ENCODE results near the gene DEDD. TPM values are rescaled to one million over a fixed set of nuclear protein-coding genes. Genes with fewer than 3 reads are reported as not detected.
"Not testable (repeated sequence)": the region's sequence is repeated elsewhere in the genome, so short reads cannot be mapped to it uniquely, and the experiment has no call there.

DEDD gene
- total RNA-seq, 1 donor from 2014 or later = 34.6 TPM

DNA sequence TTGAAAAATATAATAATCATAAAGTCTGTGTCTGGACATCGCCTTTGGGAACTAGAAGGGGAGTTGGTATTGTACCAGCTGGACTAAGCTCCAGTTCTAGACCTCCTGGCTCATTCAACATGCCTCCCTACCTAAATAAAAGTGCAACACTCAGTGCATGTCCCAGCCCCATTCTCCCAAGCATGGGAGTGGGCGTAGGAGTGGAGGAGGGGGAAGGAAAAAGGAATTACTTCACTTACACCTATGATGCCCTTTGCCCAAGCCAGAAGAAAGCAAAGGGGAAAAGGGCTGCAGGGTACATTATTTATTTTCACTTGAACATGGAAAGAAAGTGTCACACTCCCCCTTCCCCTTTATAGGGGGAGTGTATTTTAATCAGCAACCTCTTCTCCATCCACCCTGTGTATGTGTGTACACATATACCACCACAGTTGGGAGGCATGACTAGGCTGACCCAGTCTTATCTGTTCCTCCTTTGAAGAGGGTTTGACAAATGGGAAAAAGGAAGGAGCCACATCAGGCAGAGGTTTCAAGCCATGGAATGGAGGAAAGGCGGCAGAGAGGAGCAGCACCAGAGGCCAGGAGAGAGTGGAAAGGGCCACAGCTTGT is 11.3 kb downstream of the DEDD start:
- H3K36me3 Mint-ChIP-seq (ENCODE audit: unreplicated experiment) = no peaks in the 10 kb centered on the region
- peaks cover 2% of the 10 kb centered on the region for H3K27me3 Mint-ChIP-seq (ENCODE audit: unreplicated experiment)

GRCh38 chr1:161119092-161119903 is 13.2 kb downstream of the DEDD start:
- TF ChIP-seq, protein P1, sequence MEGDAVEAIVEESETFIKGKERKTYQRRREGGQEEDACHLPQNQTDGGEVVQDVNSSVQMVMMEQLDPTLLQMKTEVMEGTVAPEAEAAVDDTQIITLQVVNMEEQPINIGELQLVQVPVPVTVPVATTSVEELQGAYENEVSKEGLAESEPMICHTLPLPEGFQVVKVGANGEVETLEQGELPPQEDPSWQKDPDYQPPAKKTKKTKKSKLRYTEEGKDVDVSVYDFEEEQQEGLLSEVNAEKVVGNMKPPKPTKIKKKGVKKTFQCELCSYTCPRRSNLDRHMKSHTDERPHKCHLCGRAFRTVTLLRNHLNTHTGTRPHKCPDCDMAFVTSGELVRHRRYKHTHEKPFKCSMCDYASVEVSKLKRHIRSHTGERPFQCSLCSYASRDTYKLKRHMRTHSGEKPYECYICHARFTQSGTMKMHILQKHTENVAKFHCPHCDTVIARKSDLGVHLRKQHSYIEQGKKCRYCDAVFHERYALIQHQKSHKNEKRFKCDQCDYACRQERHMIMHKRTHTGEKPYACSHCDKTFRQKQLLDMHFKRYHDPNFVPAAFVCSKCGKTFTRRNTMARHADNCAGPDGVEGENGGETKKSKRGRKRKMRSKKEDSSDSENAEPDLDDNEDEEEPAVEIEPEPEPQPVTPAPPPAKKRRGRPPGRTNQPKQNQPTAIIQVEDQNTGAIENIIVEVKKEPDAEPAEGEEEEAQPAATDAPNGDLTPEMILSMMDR (IDR thresholded peaks at IDR 0.05; ENCODE audit: partially characterized antibody, unreplicated experiment) = no peak
- H3K27ac Mint-ChIP-seq (ENCODE audit: unreplicated experiment) = peak overlapping the region; percentile 6
- no peaks in the 10 kb centered on the region for H3K9me3 Mint-ChIP-seq (ENCODE audit: unreplicated experiment)
- peaks cover 2% of the 10 kb centered on the region for H3K27me3 Mint-ChIP-seq (ENCODE audit: unreplicated experiment)
- H3K36me3 Mint-ChIP-seq (ENCODE audit: unreplicated experiment) = no peaks in the 10 kb centered on the region
- H3K4me1 Mint-ChIP-seq (ENCODE audit: low read depth, unreplicated experiment) = peaks cover 3% of the 10 kb centered on the region
- H3K4me3 Mint-ChIP-seq (ENCODE audit: unreplicated experiment) = peak overlapping the region; percentile 92
- DNase-seq = no peak

More for the DNA sequence above, 11.3 kb downstream of the DEDD start:
- H3K27ac Mint-ChIP-seq (ENCODE audit: unreplicated experiment) = no peak overlapping the region
- TF ChIP-seq, protein P1 (IDR thresholded peaks at IDR 0.05; ENCODE audit: partially characterized antibody, unreplicated experiment) = no peak
- H3K4me3 Mint-ChIP-seq (ENCODE audit: unreplicated experiment) = no peak overlapping the region
- peaks cover 3% of the 10 kb centered on the region for H3K4me1 Mint-ChIP-seq (ENCODE audit: low read depth, unreplicated experiment)
- no peak for DNase-seq
- H3K9me3 Mint-ChIP-seq (ENCODE audit: unreplicated experiment) = peaks cover 4% of the 10 kb centered on the region

GRCh38 chr1:161117759-161118581 is 14.5 kb downstream of the DEDD start, which contains the start of the genes NIT1 and PFDN2:
Gene NIT1, plus strand, starts transcription at chr1:161118105. Its CDS starts 72 bp downstream, at chr1:161118177.
Gene PFDN2, minus strand, starts transcription at chr1:161118037. Its CDS starts 11 bp downstream, at chr1:161118026.
- H3K4me3 Mint-ChIP-seq (ENCODE audit: unreplicated experiment) = peak within 1 kb of the TSS; percentile 92
- H3K4me1 Mint-ChIP-seq (ENCODE audit: low read depth, unreplicated experiment) = peaks cover 3% of the 10 kb centered on the region
- H3K9me3 Mint-ChIP-seq (ENCODE audit: unreplicated experiment) = no peaks in the 10 kb centered on the region
- peak within 1 kb of the TSS; percentile 55 for H3K27ac Mint-ChIP-seq (ENCODE audit: unreplicated experiment)
- TF ChIP-seq, protein P1 (IDR thresholded peaks at IDR 0.05; ENCODE audit: partially characterized antibody, unreplicated experiment) = no peak
- H3K27me3 Mint-ChIP-seq (ENCODE audit: unreplicated experiment) = peaks cover 2% of the 10 kb centered on the region
- peak; percentile 91 for DNase-seq
- no peaks in the 10 kb centered on the region for H3K36me3 Mint-ChIP-seq (ENCODE audit: unreplicated experiment)

GRCh38 chr1:161115961-161116360 is 16.5 kb downstream of the DEDD start:
- not testable (repeated sequence) for H3K27ac Mint-ChIP-seq (ENCODE audit: unreplicated experiment); H3K27me3 Mint-ChIP-seq (ENCODE audit: unreplicated experiment); DNase-seq; H3K4me3 Mint-ChIP-seq (ENCODE audit: unreplicated experiment); H3K9me3 Mint-ChIP-seq (ENCODE audit: unreplicated experiment); H3K36me3 Mint-ChIP-seq (ENCODE audit: unreplicated experiment); H3K4me1 Mint-ChIP-seq (ENCODE audit: low read depth, unreplicated experiment)

DNA sequence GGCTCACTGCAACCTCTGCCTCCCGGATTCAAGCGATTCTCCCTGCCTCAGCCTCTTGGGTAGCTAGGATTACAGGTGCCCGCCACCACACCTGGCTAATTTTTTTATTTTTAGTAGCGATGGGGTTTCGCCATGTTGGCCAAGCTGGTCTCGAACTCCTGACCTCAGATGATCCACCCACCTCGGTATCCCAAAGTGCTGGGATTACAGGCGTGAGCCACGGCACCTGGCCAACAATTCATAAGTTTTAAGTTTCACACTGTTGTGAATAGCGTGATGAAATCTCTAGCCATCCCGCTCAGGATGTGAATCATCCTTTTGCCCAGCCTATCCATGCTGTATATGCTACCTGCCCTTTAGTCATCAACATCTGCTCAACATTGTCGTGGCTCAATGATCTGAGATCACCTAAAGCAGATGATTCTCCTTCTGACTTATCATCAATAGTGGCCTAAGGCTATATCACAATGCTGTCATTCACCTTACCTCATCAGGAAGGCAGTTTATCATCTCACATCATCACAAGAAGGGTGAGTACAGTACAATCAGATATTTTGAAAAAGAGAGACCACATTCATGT is 17.2 kb downstream of the DEDD start:
- no peak for DNase-seq
- Mint-ChIP-seq H3K27ac (ENCODE audit: unreplicated experiment) (no peak overlapping the region), H3K36me3 (ENCODE audit: unreplicated experiment) (no peaks in the 10 kb centered on the region), H3K9me3 (ENCODE audit: unreplicated experiment) (no peaks in the 10 kb centered on the region), H3K4me3 (ENCODE audit: unreplicated experiment) (no peak overlapping the region), H3K4me1 (ENCODE audit: low read depth, unreplicated experiment) (peaks cover 3% of the 10 kb centered on the region), H3K27me3 (ENCODE audit: unreplicated experiment) (peaks cover 2% of the 10 kb centered on the region)
- TF ChIP-seq, protein P1 (IDR thresholded peaks at IDR 0.05; ENCODE audit: partially characterized antibody, unreplicated experiment) = no peak
